ENCODE measurements around the gene UACA.

UACA gene

DNA sequence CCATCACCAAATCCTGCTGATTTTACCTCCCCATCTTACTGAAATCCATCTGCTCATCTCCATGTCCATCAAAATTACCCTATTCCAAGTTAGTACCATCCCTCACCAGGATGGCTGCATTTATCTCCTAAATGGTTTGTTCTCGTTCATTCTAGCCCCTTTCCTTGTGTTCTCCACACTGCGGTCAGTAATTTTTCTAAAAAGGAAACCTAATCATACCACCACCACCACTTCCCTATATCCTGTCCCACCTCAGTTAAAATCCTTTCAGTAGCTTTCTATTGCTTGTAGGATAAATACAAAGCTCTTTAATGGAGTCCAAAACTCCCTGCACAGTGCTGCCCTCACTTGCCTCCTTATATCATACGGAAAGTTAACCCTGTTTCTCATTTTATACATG lies 51.1 kb downstream of the UACA start:
- Mint-ChIP-seq H3K27me3 (peaks cover 33% of the 10 kb centered on the region), H3K9me3 (peaks cover 2% of the 10 kb centered on the region), H3K4me1 (no peaks in the 10 kb centered on the region), H3K36me3 (no peaks in the 10 kb centered on the region), H3K27ac (no peak overlapping the region), H3K4me3 (no peak overlapping the region)
- ATAC-seq: no peak

DNA sequence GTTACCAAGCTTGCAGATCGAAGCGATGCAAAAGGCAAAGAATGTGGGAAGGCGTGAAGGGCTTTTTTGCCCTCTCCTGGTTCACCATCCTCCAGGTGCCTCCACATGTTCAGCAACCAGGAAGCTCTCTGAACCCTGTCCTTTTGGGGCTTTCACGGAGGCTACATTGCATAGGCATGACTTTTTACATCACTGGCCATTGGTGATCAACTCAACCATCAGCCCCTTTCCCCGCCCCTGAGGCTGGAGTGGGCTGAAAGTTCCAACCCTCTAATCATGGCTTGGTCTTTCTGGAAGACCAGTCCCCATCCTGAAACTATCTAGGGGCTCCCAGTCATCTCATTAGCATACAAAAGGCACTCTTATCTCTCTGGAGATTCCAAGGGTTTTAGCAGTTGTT lies 52.6 kb downstream of the UACA start:
- Mint-ChIP-seq H3K4me1 (no peaks in the 10 kb centered on the region), H3K27me3 (peaks cover 38% of the 10 kb centered on the region), H3K36me3 (no peaks in the 10 kb centered on the region), H3K4me3 (no peak overlapping the region), H3K27ac (no peak overlapping the region), H3K9me3 (peaks cover 2% of the 10 kb centered on the region)
- no peak for ATAC-seq

DNA sequence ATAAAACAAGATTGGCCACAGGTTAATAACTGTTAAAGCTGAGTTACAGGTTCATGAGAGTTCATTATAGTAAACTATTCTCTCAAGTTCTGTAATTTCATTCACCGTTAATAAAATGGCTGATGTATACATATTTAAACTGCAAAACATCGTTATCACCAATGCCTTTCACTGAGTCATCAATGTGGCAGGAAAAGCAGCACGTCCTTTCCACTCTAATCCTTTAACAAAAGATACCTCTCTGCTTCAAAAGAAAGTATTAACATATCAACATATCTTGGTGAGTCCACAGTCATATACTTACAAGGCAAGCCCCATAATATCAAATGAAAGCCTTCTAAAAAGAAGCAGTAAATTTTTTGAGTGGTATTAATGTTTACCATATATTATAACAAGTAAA lies 54.5 kb downstream of the UACA start:
- ATAC-seq: no peak
- no peaks in the 10 kb centered on the region for H3K36me3 Mint-ChIP-seq
- no peak overlapping the region for H3K4me3 Mint-ChIP-seq
- H3K27ac Mint-ChIP-seq: no peak overlapping the region
- H3K27me3 Mint-ChIP-seq: peaks cover 46% of the 10 kb centered on the region
- peaks cover 2% of the 10 kb centered on the region for H3K9me3 Mint-ChIP-seq
- H3K4me1 Mint-ChIP-seq: peaks cover 5% of the 10 kb centered on the region

DNA sequence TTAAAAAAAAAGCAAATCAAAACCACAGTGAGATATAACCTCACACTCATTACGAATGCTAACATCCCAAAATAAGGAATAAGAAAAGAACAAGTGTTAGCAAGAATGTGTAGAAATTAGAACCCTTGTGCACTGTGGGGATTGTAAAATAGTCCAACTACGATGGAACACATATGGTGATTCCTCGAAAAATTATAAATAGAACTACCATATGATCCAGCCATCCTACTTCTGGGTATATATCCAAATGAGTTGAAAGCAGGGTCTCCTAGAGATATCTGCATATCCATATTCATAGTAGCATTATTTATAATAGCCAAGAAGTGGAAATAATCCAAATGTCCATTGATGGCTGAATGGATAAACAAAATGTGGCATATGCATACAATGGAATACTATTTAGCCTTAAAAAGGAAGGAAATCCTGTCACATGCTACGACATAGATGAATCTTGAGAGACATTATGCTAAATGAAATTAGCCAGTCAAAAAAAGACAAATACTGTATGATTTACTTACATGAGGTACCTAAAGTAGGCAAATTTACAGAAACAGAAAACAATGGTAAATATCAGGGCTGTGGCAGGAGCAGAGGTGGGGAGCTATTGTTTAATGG lies 55.6 kb downstream of the UACA start:
- Mint-ChIP-seq H3K4me3 (no peak overlapping the region), H3K4me1 (peaks cover 5% of the 10 kb centered on the region), H3K36me3 (no peaks in the 10 kb centered on the region), H3K27me3 (peaks cover 40% of the 10 kb centered on the region), H3K27ac (no peak overlapping the region), H3K9me3 (peaks cover 2% of the 10 kb centered on the region)
- ATAC-seq: no peak

DNA sequence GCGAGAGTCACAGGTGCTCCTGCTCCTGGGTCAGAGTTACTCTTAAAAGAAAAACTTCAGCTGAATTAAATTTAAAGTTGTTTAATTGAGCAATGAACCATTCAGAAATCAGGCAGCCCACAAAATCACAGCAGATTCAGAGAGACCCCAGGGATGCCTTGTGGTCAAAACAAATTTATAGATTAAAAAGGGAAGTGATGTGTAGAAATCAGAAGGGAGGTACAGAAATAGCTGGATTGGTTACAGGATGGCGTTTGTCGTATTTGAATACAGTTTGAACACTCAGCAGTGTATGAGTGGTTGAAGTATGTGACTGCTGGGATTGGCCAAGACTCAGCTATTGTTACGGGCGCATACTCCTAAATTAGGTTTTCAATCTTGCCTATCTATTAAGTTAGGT lies 58.6 kb downstream of the UACA start:
- Mint-ChIP-seq H3K4me3 (no peak overlapping the region), H3K27ac (no peak overlapping the region), H3K9me3 (peaks cover 2% of the 10 kb centered on the region), H3K4me1 (peaks cover 5% of the 10 kb centered on the region), H3K36me3 (no peaks in the 10 kb centered on the region), H3K27me3 (peaks cover 29% of the 10 kb centered on the region)
- ATAC-seq: no peak

DNA sequence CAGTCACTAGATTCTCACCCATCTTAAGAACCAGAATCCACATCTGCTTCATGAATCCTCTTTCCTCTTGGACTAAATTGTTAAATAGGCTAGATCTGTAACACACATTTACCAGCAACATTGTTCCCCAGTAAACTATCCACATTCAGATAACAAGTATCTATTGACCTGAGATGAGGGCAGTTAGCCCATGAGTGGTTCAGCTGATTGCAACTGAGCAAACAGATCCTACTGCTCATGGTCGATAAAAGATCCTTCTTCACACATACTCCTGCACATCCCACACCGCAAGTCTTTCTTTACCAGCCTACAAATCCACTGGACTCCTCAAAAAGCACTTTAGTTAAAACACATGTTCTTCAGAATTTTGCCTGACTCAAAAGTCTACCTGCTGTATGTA lies 59.2 kb downstream of the UACA start:
- ATAC-seq: no peak
- Mint-ChIP-seq H3K4me1 (peaks cover 5% of the 10 kb centered on the region), H3K9me3 (peaks cover 2% of the 10 kb centered on the region), H3K36me3 (no peaks in the 10 kb centered on the region), H3K27ac (no peak overlapping the region), H3K4me3 (no peak overlapping the region), H3K27me3 (peaks cover 34% of the 10 kb centered on the region)

DNA sequence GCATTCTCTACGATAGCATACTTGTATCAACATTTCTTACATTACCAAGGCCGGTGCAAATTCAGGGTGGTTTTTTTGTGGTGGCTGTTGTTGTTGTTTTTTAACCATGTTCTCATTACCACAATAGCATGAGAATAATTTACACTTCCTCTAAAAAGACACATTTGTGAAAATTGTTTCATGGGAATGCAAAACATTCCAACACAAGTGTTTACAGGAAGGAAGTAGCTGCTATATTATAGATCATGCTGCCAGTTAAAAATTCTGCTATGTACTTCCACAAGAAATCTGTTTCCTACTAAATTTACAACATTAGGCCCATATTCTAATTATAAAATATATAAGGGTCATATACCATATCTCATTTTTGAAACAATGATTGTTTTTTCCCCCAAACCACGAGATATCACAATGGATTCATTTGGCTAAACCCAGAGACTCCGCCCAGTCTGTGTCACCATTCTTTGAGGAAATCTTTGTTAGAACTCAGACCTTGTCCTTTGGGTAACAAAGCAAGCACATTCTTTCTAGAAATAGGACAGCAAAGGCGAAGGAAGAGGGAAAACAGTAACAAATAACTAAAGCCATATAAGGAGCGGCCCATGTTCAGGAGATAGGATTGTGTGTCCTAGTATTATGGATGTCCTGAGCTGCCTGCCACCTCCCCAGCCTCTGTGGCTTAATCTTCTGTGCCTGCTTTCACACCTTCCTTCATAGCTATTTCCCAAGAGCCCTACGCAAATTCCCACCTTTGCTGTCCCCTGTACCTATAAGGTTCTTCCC lies 60.1 kb downstream of the UACA start:
- H3K27me3 Mint-ChIP-seq: peaks cover 34% of the 10 kb centered on the region
- no peak overlapping the region for H3K27ac Mint-ChIP-seq
- H3K9me3 Mint-ChIP-seq: peaks cover 2% of the 10 kb centered on the region
- no peak overlapping the region for H3K4me3 Mint-ChIP-seq
- H3K36me3 Mint-ChIP-seq: no peaks in the 10 kb centered on the region
- H3K4me1 Mint-ChIP-seq: peaks cover 5% of the 10 kb centered on the region
- no peak for ATAC-seq

DNA sequence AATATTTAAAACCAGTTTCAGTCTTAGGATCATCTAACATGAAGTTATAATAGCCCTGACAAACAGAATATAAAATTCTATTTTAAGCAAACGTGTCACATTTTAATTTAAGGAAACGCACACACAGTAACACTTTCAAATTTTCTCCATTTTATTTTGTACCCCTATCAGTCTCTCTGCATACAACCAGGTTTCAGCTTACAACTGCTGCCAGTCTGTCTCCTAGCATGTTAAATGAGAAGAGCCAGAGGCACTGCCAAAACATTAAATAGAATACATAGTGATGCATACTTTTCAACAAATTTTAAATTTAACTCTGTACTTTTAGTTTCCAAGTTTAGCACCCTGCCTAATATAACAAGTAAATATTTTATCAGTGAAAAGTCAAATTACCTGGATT lies 60.8 kb downstream of the UACA start:
- ATAC-seq: no peak
- no peaks in the 10 kb centered on the region for H3K36me3 Mint-ChIP-seq
- no peak overlapping the region for H3K4me3 Mint-ChIP-seq
- H3K9me3 Mint-ChIP-seq: no peaks in the 10 kb centered on the region
- peaks cover 29% of the 10 kb centered on the region for H3K27me3 Mint-ChIP-seq
- peaks cover 5% of the 10 kb centered on the region for H3K4me1 Mint-ChIP-seq
- H3K27ac Mint-ChIP-seq: no peak overlapping the region

DNA sequence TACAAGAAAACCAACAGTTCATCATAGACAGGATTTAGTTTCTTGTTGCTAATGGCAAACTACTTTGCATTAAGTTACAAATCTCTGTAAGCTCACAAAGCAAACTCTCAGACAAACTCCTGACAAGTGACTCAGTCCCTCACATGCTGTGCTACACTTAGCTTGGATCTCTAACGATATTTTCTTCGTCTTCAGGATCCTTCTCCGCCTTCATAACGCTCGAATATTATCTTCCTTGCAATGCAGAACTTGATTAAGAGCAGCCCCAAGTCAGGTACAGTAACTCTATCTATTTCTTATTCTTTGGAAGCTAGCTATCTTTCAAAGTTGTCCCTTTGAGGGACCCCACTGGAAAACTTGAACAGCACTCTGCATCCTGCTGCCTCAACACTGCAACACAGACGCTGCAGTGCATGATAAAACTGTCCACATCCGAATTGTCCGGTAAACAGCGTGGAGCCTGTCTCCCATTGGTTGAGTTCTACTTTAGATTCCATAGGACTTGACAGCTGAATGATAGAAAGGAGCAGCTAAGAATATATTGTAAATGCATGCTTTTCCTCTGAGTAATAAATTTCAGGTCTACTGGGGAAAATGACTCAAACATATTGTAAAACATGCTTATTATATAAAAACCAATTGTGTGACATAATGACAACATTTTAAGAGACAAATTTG lies 61.3 kb downstream of the UACA start:
- ATAC-seq: no peak
- no peak overlapping the region for H3K4me3 Mint-ChIP-seq
- no peak overlapping the region for H3K27ac Mint-ChIP-seq
- H3K36me3 Mint-ChIP-seq: no peaks in the 10 kb centered on the region
- H3K9me3 Mint-ChIP-seq: no peaks in the 10 kb centered on the region
- H3K27me3 Mint-ChIP-seq: peaks cover 24% of the 10 kb centered on the region
- H3K4me1 Mint-ChIP-seq: peaks cover 5% of the 10 kb centered on the region

DNA sequence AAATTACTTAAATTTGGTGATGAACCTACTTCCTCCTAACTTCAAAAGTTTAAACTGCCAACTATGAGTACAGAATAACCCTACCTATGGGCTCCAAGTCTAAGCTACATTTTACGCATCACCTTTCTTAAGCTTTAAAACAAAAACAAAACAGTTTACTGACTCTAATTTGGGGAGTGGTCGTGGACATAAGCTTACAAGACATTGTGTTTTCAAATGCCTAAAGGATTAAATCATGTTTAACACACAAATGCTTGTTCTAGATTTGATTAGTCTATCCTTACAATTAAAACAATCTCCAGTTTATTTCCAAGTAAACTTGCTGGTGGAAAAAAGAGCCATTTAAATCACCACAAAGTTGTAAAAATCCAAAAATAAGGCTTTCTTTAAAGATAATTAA lies 62.2 kb downstream of the UACA start:
- Mint-ChIP-seq H3K36me3 (no peaks in the 10 kb centered on the region), H3K9me3 (no peaks in the 10 kb centered on the region), H3K27ac (no peak overlapping the region), H3K4me1 (peaks cover 5% of the 10 kb centered on the region), H3K4me3 (no peak overlapping the region), H3K27me3 (peaks cover 24% of the 10 kb centered on the region)
- no peak for ATAC-seq

DNA sequence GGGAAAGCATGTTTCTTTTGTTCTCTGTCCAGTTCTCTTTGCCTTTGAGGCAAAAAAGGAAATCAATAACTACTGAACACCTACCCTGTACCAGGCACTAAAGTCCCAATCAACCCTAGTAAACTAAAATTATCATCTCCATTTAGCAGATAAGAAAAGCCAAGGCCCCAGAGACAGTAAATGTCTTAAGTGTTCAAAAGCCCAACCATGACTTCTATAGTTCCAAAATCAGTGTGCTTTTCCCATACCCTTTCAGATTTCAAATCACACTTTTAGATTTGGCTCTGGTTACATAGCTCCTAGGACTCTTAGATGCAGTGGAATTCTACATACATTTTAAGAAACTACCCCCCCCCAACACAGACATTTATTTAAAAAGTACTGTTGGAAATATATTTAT lies 63.5 kb downstream of the UACA start:
- no peak overlapping the region for H3K27ac Mint-ChIP-seq
- no peak overlapping the region for H3K4me3 Mint-ChIP-seq
- ATAC-seq: no peak
- H3K36me3 Mint-ChIP-seq: no peaks in the 10 kb centered on the region
- peaks cover 5% of the 10 kb centered on the region for H3K4me1 Mint-ChIP-seq
- peaks cover 31% of the 10 kb centered on the region for H3K27me3 Mint-ChIP-seq
- no peaks in the 10 kb centered on the region for H3K9me3 Mint-ChIP-seq

DNA sequence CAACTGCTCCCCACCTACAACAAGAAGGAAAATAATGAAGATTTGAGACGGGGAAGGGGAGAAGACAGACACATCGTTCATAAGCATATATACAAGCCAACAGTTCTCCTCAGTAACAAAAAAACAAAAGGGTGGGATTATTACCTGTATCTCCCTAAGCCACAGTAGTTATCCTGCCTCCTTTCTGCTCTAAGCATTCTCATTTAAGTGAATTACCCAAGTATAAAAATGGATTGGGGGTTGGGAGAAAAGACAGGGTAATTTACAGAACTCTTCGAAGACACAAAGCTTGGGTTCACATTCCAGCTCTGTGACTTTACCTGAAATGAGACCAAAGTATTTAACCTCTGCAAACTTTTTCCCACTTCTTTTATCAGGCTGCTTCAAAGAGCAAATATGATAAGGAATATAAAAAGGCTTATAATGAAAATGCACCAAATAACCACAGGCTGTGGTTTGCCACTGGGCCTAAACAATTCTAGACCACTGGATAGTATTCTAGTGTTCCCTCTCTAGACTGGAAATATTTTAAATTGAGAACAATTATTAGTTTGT lies 64.4 kb downstream of the UACA start:
- Mint-ChIP-seq H3K4me3 (no peak overlapping the region), H3K27me3 (peaks cover 23% of the 10 kb centered on the region)

DNA sequence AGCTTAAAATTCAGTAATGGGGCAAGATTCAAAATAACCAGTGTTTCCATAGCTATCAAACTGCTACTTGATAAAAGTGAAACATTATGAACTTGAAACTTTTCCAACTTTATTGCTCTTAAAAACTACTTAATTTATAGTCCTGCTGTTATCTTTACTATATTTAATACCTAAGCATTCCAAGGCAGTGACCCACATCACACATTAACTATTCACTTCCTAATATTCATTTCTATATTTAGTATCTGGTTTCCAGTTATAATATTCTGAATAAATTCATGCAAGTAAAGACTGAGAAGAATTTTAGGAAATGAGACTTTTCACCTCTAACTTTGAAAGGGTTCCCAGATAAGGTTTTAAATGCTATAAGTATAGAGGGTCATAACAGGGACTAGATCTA lies 64.9 kb downstream of the UACA start:
- Mint-ChIP-seq H3K4me3 (no peak overlapping the region), H3K27ac (no peak overlapping the region), H3K4me1 (no peaks in the 10 kb centered on the region), H3K36me3 (no peaks in the 10 kb centered on the region), H3K27me3 (peaks cover 18% of the 10 kb centered on the region), H3K9me3 (no peaks in the 10 kb centered on the region)
- no peak for ATAC-seq

More for the DNA sequence above, 64.4 kb downstream of the UACA start:
- no peak for ATAC-seq
- no peak overlapping the region for H3K27ac Mint-ChIP-seq
- no peaks in the 10 kb centered on the region for H3K4me1 Mint-ChIP-seq
- H3K9me3 Mint-ChIP-seq: no peaks in the 10 kb centered on the region
- H3K36me3 Mint-ChIP-seq: no peaks in the 10 kb centered on the region

DNA sequence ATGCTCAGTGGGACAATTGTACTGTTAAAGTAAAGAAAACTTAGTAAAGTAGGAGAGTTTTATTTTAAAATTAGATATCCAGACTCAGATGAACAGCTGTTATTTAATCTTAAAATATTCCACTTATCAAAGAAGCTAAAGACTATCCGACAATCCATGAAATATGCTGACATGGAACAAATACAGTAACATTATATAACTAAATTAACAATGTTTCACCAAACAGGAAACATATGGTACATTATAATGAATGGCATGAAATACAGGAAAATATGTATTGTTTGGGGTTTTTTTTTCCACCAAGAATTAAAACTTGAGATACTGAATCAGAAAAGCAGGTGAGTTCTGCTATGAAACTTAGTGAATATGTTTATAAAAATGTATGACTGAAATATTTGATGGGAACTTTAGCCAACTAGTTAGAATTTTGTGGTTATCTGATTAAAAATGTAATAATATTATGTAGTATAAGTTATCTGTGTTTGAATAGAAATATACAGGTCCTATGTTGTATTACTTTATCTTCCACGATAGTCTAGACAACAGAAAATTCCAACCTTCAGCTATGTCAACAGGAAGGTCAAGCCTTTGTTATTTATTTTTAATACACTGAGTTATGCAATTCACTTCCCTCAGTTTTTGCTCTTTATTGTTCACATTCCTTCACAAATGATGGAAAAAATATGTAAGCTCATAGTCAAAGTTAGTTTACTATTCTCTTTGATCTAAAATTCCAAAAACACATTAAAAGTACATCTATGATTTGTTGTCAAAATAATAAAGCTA lies 72.7 kb downstream of the UACA start:
- ATAC-seq: no peak
- H3K9me3 Mint-ChIP-seq: no peaks in the 10 kb centered on the region
- H3K27ac Mint-ChIP-seq: no peak overlapping the region
- H3K27me3 Mint-ChIP-seq: peaks cover 3% of the 10 kb centered on the region
- no peaks in the 10 kb centered on the region for H3K4me1 Mint-ChIP-seq
- H3K36me3 Mint-ChIP-seq: no peaks in the 10 kb centered on the region
- H3K4me3 Mint-ChIP-seq: no peak overlapping the region

DNA sequence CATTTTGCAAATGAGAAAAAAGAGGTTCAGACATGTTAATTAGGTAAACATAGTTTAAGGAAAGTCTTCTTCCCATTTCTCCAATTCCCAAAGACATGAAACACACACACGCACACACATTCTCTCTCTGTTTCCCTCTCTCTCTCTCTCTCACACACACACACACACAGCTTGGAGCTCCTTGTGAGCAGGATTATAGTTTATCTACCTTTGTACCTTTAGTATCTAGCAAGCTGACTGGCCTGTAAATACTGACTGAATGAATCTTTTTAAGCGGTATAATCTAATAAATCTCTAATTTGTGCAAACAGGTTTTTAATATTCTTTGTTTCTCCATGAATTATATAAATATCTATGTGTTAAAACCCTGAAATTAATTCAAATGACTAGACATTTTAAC lies 73.3 kb downstream of the UACA start:
- no peaks in the 10 kb centered on the region for H3K36me3 Mint-ChIP-seq
- no peaks in the 10 kb centered on the region for H3K27me3 Mint-ChIP-seq
- no peak for ATAC-seq
- H3K27ac Mint-ChIP-seq: no peak overlapping the region
- H3K9me3 Mint-ChIP-seq: no peaks in the 10 kb centered on the region
- H3K4me1 Mint-ChIP-seq: no peaks in the 10 kb centered on the region
- no peak overlapping the region for H3K4me3 Mint-ChIP-seq

Data from stimulated activated memory B cell treated with anti-CD40 and anti-IgM and Interleukin-4, amounts not matched to agents 10 μg/mL and 1 μg/mL and 100 μg/mL, for 72 hours (primary cell).